Activated CD4-positive, alpha-beta T cell treated with anti-CD3 and anti-CD28 coated beads, Interleukin-2, amount 50 U/mL, for 48 hours (primary cell): ENCODE results near the gene RGMA.

Experiments
- DNase-seq, 2 experiments: peaks; one replicate each; pipeline ENCODE4 v3.0.0-alpha.2; 2020

RGMA gene

DNA sequence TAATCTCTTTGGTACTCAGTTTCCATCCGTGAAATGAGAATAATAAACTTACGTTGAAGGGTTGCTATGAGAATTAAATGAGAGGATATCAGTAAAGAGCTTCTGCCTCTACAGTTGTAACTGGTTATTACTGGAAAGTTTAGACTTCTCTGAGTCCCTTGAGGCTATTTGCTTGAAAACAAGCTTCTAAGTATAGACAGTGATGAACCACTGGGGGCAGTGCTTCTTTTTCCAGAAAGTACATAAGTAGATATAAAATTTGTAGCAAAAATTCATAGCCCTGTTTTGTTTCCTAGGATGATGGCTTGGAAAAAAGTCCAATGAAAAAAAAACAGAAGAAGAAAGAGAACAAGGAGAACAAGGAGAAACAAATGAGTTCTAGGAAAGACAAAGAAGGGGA lies 87.1 kb downstream of the RGMA start:
- no peak for DNase-seq

DNA sequence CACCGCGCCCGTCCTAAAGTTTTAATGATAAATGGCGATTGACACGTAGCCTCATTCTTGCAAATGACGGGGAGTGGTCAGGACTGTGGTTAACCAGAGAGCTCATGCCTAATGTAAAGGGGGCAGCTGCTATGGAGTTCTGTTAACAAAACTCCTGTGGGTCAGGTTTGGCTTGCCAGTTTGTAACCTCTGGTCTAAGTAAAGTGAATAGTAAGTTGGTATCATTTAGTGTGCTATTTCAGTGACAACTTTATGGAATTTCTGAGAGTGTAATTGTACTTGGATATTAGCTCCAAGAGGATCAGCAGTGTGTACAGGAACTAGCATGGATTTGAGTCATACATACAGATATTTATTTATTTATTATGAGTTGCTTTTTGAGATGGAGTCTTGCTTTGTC lies 87.9 kb downstream of the RGMA start:
- DNase-seq: no peak

DNA sequence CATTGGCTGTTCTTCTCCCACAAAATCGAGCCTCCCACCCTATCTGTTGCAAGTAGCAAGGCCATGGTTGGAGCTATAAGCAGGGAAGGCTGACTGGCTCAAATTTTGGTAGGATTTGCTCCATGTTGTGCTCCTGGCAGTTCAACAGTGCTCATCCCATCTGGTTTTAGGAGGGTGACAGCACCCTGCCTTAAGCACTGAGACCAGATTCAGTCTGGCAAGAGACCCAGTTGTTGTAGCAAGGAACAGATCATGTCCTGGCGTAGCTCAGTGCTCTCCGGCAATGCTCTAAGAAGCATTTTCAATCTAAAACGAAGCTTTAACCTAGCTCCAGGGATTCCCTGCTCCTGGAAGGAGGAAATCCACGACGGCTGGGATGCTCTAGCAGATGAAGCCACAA lies 91.2 kb downstream of the RGMA start:
- no peak for DNase-seq

DNA sequence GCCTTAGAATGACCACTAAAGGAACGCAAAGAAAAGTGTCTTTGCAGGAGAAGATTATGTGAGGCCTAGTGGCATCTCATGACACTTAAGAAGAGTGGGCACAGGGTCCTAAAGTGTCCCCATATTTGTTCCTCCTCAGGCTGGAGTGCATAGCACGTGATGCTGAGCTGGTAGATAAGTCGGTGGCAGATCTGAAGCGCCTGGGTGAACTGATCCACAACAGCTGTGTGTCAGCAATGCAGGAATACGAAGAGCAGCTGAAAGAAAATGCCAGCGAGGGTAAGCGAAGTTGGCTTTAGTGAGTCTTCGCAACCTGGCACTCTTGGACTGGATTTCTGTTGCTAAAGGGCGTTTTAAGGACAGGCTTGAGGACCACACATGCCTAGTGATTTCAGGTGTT lies 96.3 kb downstream of the RGMA start:
- DNase-seq: no peak

DNA sequence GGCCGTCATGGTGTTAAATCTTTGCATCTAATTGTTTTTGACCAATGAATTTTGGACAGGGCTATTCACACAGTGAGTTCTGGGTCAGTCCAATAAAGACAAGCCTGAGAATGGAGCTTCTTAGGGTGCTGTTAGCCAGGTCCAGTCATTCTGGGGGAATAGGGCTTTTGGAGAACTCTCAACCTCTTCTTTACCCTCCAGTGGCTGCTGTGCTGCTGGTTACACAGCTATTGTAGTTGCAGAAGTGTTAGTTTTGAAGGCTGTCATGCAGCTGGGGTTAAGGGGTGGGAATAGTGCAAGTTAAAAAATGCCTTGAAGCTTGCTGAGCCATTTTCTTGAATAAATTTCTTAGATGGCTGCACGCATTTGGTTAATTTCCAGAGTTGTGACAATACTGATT lies 99.0 kb downstream of the RGMA start:
- DNase-seq: no peak

DNA sequence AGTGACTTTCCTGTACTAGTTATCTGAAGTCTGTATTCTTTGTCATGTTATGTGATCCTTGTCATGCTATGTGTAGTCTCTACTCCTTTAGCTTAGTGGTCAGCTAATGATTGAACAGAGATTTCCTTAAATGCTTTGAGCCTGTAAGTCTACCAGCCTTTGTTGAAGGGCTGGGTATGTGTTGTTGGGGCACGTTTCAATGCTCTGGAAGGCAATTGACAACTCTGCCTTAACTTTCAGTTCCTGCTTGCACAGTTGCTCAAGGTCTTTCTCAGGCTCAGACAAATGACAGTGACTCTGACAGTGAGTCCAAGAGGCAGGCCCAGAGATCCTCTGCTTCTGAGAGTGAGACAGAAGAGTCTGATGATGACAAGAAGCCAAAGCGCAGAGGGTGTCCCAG lies 99.5 kb downstream of the RGMA start:
- DNase-seq: no peak
